ENCODE results near the gene ABCG5. TPM values are rescaled to one million over a fixed set of nuclear protein-coding genes. Genes with fewer than 3 reads are reported as not detected.
A peak's percentile ranks its signal among the peaks of the same experiment; 100 is the strongest.

ABCG5 gene
- total RNA-seq, 2 experiments from 2014 or later = not detected

GRCh38 chr2:43819491-43820163 is 19.0 kb downstream of the ABCG5 start:
- ChIA-PET CTCF (no interaction called here), POLR2A (no interaction called here)
- no peak for DNase-seq
- H3K36me3 Mint-ChIP-seq = no peaks in the 10 kb centered on the region
- no peak overlapping the region for H3K27ac Mint-ChIP-seq
- intact Hi-C loops (cut with micrococcal nuclease) = no loop called here
- no peaks in the 10 kb centered on the region for H3K4me1 Mint-ChIP-seq (ENCODE audit: low read depth)
- H3K9me3 Mint-ChIP-seq = no peaks in the 10 kb centered on the region
- H3K27me3 Mint-ChIP-seq = peaks cover 17% of the 10 kb centered on the region
- H3K4me3 Mint-ChIP-seq = no peak overlapping the region

GRCh38 chr2:43818761-43819160 is 19.9 kb downstream of the ABCG5 start:
- Mint-ChIP-seq H3K4me1 (ENCODE audit: low read depth) (no peaks in the 10 kb centered on the region), H3K27me3 (peaks cover 10% of the 10 kb centered on the region), H3K9me3 (no peaks in the 10 kb centered on the region), H3K36me3 (no peaks in the 10 kb centered on the region), H3K4me3 (no peak overlapping the region), H3K27ac (no peak overlapping the region)
- peak; percentile 46 for DNase-seq
- intact Hi-C loops (cut with micrococcal nuclease) = no loop called here
- CTCF ChIA-PET = no interaction called here
- POLR2A ChIA-PET = no interaction called here

DNA sequence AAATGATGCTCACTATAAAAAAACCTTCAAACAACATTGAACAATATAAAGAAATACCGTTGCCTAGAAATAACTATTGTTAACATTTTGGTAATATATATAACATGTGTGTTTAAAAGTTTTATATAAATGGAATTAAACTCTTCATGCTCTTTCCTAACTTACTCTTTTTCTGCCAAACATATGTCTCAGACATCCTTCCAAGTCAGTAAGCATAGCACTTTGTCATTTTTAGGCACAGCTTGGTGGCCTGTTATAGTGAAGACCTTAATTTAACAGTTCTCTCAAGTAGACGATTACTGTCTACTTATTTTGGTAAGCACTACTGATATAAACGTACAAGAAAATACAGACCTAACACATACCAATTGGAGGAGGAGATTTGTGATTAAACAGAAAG is 23.9 kb downstream of the ABCG5 start:
- CTCF ChIA-PET = no interaction called here
- Mint-ChIP-seq H3K4me3 (no peak overlapping the region), H3K36me3 (no peaks in the 10 kb centered on the region), H3K4me1 (ENCODE audit: low read depth) (no peaks in the 10 kb centered on the region), H3K27ac (no peak overlapping the region), H3K9me3 (no peaks in the 10 kb centered on the region), H3K27me3 (no peaks in the 10 kb centered on the region)
- POLR2A ChIA-PET = no interaction called here
- no peak for DNase-seq
- intact Hi-C loops (cut with micrococcal nuclease) = no loop called here

GRCh38 chr2:43812947-43813346 is 25.7 kb downstream of the ABCG5 start:
- no peak overlapping the region for H3K4me3 Mint-ChIP-seq
- no peaks in the 10 kb centered on the region for H3K27me3 Mint-ChIP-seq
- H3K4me1 Mint-ChIP-seq (ENCODE audit: low read depth) = no peaks in the 10 kb centered on the region
- no peaks in the 10 kb centered on the region for H3K36me3 Mint-ChIP-seq
- no peak for DNase-seq
- intact Hi-C loops (cut with micrococcal nuclease) = no loop called here
- H3K9me3 Mint-ChIP-seq = no peaks in the 10 kb centered on the region
- POLR2A ChIA-PET = no interaction called here
- CTCF ChIA-PET = no interaction called here
- H3K27ac Mint-ChIP-seq = no peak overlapping the region

DNA sequence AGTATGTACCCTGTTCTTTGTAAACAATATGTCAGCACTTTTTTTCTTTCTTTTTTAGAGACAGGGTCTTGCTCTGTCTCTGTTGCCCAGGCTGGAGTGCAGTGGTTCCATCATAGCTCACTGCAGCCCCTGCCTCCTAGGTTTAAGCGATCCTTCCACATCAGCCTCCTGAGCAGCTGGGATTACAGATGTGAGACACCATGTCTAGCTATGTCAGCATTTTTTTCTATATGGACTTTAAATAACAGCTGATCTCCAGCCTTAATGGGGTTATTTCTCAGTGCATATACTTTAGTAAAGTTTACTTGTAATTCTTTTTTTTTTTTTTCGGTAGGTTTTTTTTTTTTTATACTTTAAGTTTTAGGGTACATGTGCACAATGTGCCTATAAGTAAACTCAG is 26.6 kb downstream of the ABCG5 start:
- ChIA-PET POLR2A (interaction anchor here (0.6 kb wide), 1 partner anchor 57 kb away, joined by 4 read pairs; no protein-coding TSS in a partner anchor), CTCF (no interaction called here)
- Mint-ChIP-seq H3K27me3 (no peaks in the 10 kb centered on the region), H3K4me1 (ENCODE audit: low read depth) (no peaks in the 10 kb centered on the region), H3K27ac (no peak overlapping the region), H3K9me3 (no peaks in the 10 kb centered on the region), H3K36me3 (peaks cover 3% of the 10 kb centered on the region), H3K4me3 (no peak overlapping the region)
- intact Hi-C loops (cut with micrococcal nuclease) = no loop called here
- DNase-seq = no peak

GRCh38 chr2:43810888-43811287 is 27.8 kb downstream of the ABCG5 start:
- POLR2A ChIA-PET = no interaction called here
- H3K27ac Mint-ChIP-seq = no peak overlapping the region
- peaks cover 5% of the 10 kb centered on the region for H3K36me3 Mint-ChIP-seq
- no peaks in the 10 kb centered on the region for H3K9me3 Mint-ChIP-seq
- DNase-seq = no peak
- intact Hi-C loops (cut with micrococcal nuclease) = no loop called here
- CTCF ChIA-PET = no interaction called here
- no peak overlapping the region for H3K4me3 Mint-ChIP-seq
- no peaks in the 10 kb centered on the region for H3K4me1 Mint-ChIP-seq (ENCODE audit: low read depth)
- no peaks in the 10 kb centered on the region for H3K27me3 Mint-ChIP-seq

GRCh38 chr2:43810452-43810851 is 28.2 kb downstream of the ABCG5 start:
- intact Hi-C loops (cut with micrococcal nuclease) = no loop called here
- DNase-seq = no peak
- H3K36me3 Mint-ChIP-seq = peaks cover 7% of the 10 kb centered on the region
- H3K4me1 Mint-ChIP-seq (ENCODE audit: low read depth) = no peaks in the 10 kb centered on the region
- ChIA-PET CTCF (interaction anchor here (0.6 kb wide), 1 partner anchor 28 kb away, joined by 3 read pairs; no protein-coding TSS in a partner anchor), POLR2A (no interaction called here)
- H3K4me3 Mint-ChIP-seq = no peak overlapping the region
- H3K9me3 Mint-ChIP-seq = no peaks in the 10 kb centered on the region
- no peaks in the 10 kb centered on the region for H3K27me3 Mint-ChIP-seq
- no peak overlapping the region for H3K27ac Mint-ChIP-seq

DNA sequence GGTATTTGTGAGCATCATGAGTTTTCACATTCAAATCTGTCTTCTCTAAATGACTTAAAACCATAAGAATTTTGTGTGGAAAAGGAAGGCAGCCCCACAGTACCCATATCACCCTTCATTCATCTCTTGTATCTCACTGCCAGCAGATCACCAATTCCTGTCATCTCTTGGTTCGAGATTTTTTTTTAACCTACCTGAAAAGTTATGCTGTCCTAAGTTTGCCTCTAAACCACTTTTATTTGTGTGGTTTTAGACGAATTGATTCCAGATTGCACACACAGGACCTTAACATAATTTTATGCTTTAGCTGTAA is 32.0 kb downstream of the ABCG5 start:
- ChIA-PET CTCF (no interaction called here), POLR2A (no interaction called here)
- DNase-seq = no peak
- Mint-ChIP-seq H3K27ac (no peak overlapping the region), H3K4me1 (ENCODE audit: low read depth) (no peaks in the 10 kb centered on the region), H3K4me3 (no peak overlapping the region), H3K9me3 (no peaks in the 10 kb centered on the region), H3K27me3 (no peaks in the 10 kb centered on the region), H3K36me3 (peaks cover 11% of the 10 kb centered on the region)
- intact Hi-C loops (cut with micrococcal nuclease) = no loop called here

GRCh38 chr2:43803113-43803512 is 35.5 kb downstream of the ABCG5 start:
- CTCF ChIA-PET = no interaction called here
- H3K36me3 Mint-ChIP-seq = peaks cover 13% of the 10 kb centered on the region
- no peaks in the 10 kb centered on the region for H3K9me3 Mint-ChIP-seq
- no peak overlapping the region for H3K4me3 Mint-ChIP-seq
- H3K4me1 Mint-ChIP-seq (ENCODE audit: low read depth) = no peaks in the 10 kb centered on the region
- H3K27me3 Mint-ChIP-seq = no peaks in the 10 kb centered on the region
- intact Hi-C loops (cut with micrococcal nuclease) = no loop called here
- POLR2A ChIA-PET = no interaction called here
- H3K27ac Mint-ChIP-seq = no peak overlapping the region
- no peak for DNase-seq

- intact Hi-C loops (cut with micrococcal nuclease) = no loop called here
- ChIA-PET CTCF (no interaction called here), POLR2A (no interaction called here)
- H3K4me1 Mint-ChIP-seq (ENCODE audit: low read depth) = no peaks in the 10 kb centered on the region
- no peak overlapping the region for H3K4me3 Mint-ChIP-seq
- no peak for DNase-seq
- peaks cover 10% of the 10 kb centered on the region for H3K36me3 Mint-ChIP-seq
- H3K27ac Mint-ChIP-seq = no peak overlapping the region
- H3K27me3 Mint-ChIP-seq = no peaks in the 10 kb centered on the region
- no peaks in the 10 kb centered on the region for H3K9me3 Mint-ChIP-seq
Measured at GRCh38 chr2:43802135-43802534, 36.5 kb downstream of the ABCG5 start.

DNA sequence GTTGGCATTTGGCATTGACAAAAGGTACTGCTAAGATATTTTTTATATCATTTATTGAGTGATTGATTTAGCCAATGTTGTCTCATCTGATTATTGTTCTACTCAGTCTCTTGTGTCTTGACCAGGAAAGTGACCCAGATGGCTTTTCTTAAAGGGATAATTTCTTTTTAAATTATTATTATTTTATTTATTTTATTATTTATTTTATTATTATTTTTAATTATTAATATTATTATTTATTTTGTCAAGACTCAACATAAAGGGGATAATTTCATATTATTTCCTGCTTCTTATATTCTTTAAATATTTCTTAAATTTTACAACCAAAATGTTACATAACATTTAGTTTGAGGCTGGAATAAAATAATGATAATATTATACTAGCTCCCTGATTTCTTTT is 37.7 kb downstream of the ABCG5 start:
- H3K27ac Mint-ChIP-seq = no peak overlapping the region
- CTCF ChIA-PET = interaction anchor here (0.9 to 1.2 kb wide), 2 partner anchors 77 to 192 kb away, joined by 3 to 4 read pairs; no protein-coding TSS in a partner anchor
- no peak overlapping the region for H3K4me3 Mint-ChIP-seq
- H3K36me3 Mint-ChIP-seq = peaks cover 7% of the 10 kb centered on the region
- POLR2A ChIA-PET = no interaction called here
- no peaks in the 10 kb centered on the region for H3K4me1 Mint-ChIP-seq (ENCODE audit: low read depth)
- H3K27me3 Mint-ChIP-seq = no peaks in the 10 kb centered on the region
- intact Hi-C loops (cut with micrococcal nuclease) = no loop called here
- DNase-seq = no peak
- H3K9me3 Mint-ChIP-seq = no peaks in the 10 kb centered on the region

- H3K36me3 Mint-ChIP-seq = peaks cover 3% of the 10 kb centered on the region
- no peaks in the 10 kb centered on the region for H3K4me1 Mint-ChIP-seq (ENCODE audit: low read depth)
- CTCF ChIA-PET = interaction anchor here (1.4 kb wide), 1 partner anchor 34 kb away, joined by 4 read pairs; no protein-coding TSS in a partner anchor
- no peaks in the 10 kb centered on the region for H3K9me3 Mint-ChIP-seq
- intact Hi-C loops (cut with micrococcal nuclease) = no loop called here
- H3K27me3 Mint-ChIP-seq = no peaks in the 10 kb centered on the region
- POLR2A ChIA-PET = no interaction called here
- H3K27ac Mint-ChIP-seq = no peak overlapping the region
- DNase-seq = no peak
- no peak overlapping the region for H3K4me3 Mint-ChIP-seq
Measured at GRCh38 chr2:43798300-43798699, 40.3 kb downstream of the ABCG5 start.

GRCh38 chr2:43796206-43796605 is 42.4 kb downstream of the ABCG5 start:
- H3K27ac Mint-ChIP-seq = no peak overlapping the region
- CTCF ChIA-PET = no interaction called here
- no peak for DNase-seq
- peaks cover 3% of the 10 kb centered on the region for H3K36me3 Mint-ChIP-seq
- POLR2A ChIA-PET = no interaction called here
- no peaks in the 10 kb centered on the region for H3K4me1 Mint-ChIP-seq (ENCODE audit: low read depth)
- intact Hi-C loops (cut with micrococcal nuclease) = no loop called here
- H3K27me3 Mint-ChIP-seq = no peaks in the 10 kb centered on the region
- no peaks in the 10 kb centered on the region for H3K9me3 Mint-ChIP-seq
- no peak overlapping the region for H3K4me3 Mint-ChIP-seq

All from activated CD4-positive, alpha-beta memory T cell treated with anti-CD3 and anti-CD28 coated beads for 36 hours (primary cell).